Fibroblast of lung (primary cell): ENCODE measurements around the gene SPDYE16. TPM values are rescaled to one million over a fixed set of nuclear protein-coding genes. Genes with fewer than 3 reads are reported as not detected.

Experiments
- polyA plus RNA-seq, 2 donors: library from polyadenylated mRNA; depleted of rRNA in 1 of 2; stranded (reverse) in 1 of 2; unstranded in 1 of 2; fragments of >200 nt; gene quantifications; 2 replicates each; pipeline ENCODE4 v1.2.1, GENCODE V29; 2011 to 2012; ENCODE audit warnings: missing spikeins in 1 of 2
- total RNA-seq: library from RNA; depleted of rRNA; stranded (reverse); fragments of >200 nt; gene quantifications from 2 replicates; pipeline ENCODE4 v1.2.1, GENCODE V29; 2014

The SPDYE16 gene
- total and polyA plus RNA-seq, 2 donors (not counting 1 experiment from before 2014, with no cell fraction given), result 0.17 TPM; not detected in 1

Other genes with a start within 250 kb of the SPDYE16 start
- gene HSPB1, start 240.6 kb downstream of the SPDYE16 start, total RNA-seq, result 36.2 and 70.0 TPM in 2 replicates
- 234 and 235 TPM in 2 replicates for gene HSPB1, start 240.6 kb downstream of the SPDYE16 start, polyA plus RNA-seq
- 54.2 and 68.4 TPM in 2 replicates for gene YWHAG, start 184.3 kb downstream of the SPDYE16 start, total RNA-seq
- 80.4 and 85.7 TPM in 2 replicates for gene YWHAG, start 184.3 kb downstream of the SPDYE16 start, polyA plus RNA-seq
- 0.33 and 0.51 TPM in 2 replicates for gene SSC4D, start 133.6 kb downstream of the SPDYE16 start, total RNA-seq
- 0.42 and 0.45 TPM in 2 replicates for gene SSC4D, start 133.6 kb downstream of the SPDYE16 start, polyA plus RNA-seq
- 2.6 TPM in 2 replicates for gene ZP3, start 118.3 kb downstream of the SPDYE16 start, total RNA-seq
- 1.4 TPM in 2 replicates for gene ZP3, start 118.3 kb downstream of the SPDYE16 start, polyA plus RNA-seq
- gene DTX2, start 81.6 kb downstream of the SPDYE16 start, total RNA-seq, result 2.6 and 6.8 TPM in 2 replicates
- 2.2 and 3.4 TPM in 2 replicates for gene DTX2, start 81.6 kb downstream of the SPDYE16 start, polyA plus RNA-seq
- gene UPK3B, start 32.7 kb downstream of the SPDYE16 start, total RNA-seq, result under 0.01 and 0.50 TPM in 2 replicates
- gene UPK3B, start 32.7 kb downstream of the SPDYE16 start, polyA plus RNA-seq, result not detected in 2 replicates
- gene POMZP3, start 84.0 kb upstream of the SPDYE16 start, total RNA-seq, result 1.3 and 1.5 TPM in 2 replicates
- 10.4 and 13.6 TPM in 2 replicates for gene POMZP3, start 84.0 kb upstream of the SPDYE16 start, polyA plus RNA-seq